Esophagus muscularis mucosa (tissue), 4 donors: ENCODE data around the gene RERE.

Experiments used
- CTCF ChIP-seq, 3 experiments: fragments of 200-600 bp in 2 of 3; fragments of 450-650 bp in 1 of 3; sonication (generic) in 2 of 3; IDR thresholded peaks; one replicate each; pipeline ENCODE4 v1.5.1; 2017 to 2019; ENCODE audit warnings: antibody characterized with exemption in 3 of 3, mild to moderate bottlenecking in 2 of 3, moderate library complexity in 1 of 3
- EP300 ChIP-seq: sonication (generic); formaldehyde crosslinking; IDR thresholded peaks from one replicate; pipeline ENCODE4 v1.6.1; 2017; ENCODE audit warnings: antibody characterized with exemption
- POLR2A ChIP-seq: fragments of 450-650 bp; IDR thresholded peaks from one replicate; pipeline ENCODE4 v1.6.1; 2017; ENCODE audit warnings: antibody characterized with exemption, moderate library complexity, mild to moderate bottlenecking, low read depth
- POLR2AphosphoS5 ChIP-seq, 2 donors: sonication (generic); formaldehyde crosslinking; IDR thresholded peaks; one replicate each; pipeline ENCODE4 v1.6.1; 2017; ENCODE audit warnings: antibody characterized with exemption in 2 of 2

GRCh38 chr1:8503842-8504241 is 313.6 kb downstream of the RERE start:
- TF ChIP-seq CTCF (IDR thresholded peaks at IDR 0.05) (no peak), POLR2A (no peak), POLR2AphosphoS5 (IDR thresholded peaks at IDR 0.05) (no peak), EP300 (no peak)
